Ishikawa (cell line): ENCODE results near the gene HHIP.

ENCODE experiments used
- CEBPB ChIP-seq: IDR thresholded peaks from 2 replicates; pipeline ENCODE4 v1.6.1; 2012
- CREB1 ChIP-seq: IDR thresholded peaks from 2 replicates; pipeline ENCODE4 v1.6.1; 2012; ENCODE audit warnings: low read depth
- EP300 ChIP-seq: IDR thresholded peaks from 2 replicates; pipeline ENCODE4 v1.6.1; 2012; ENCODE audit warnings: borderline replicate concordance
- FOXM1 ChIP-seq: IDR thresholded peaks from 2 replicates; pipeline ENCODE4 v1.6.1; 2012; ENCODE audit warnings: low read depth, borderline replicate concordance
- MAX ChIP-seq: IDR thresholded peaks from 2 replicates; pipeline ENCODE4 v1.6.1; 2012
- NFIC ChIP-seq: IDR thresholded peaks from 2 replicates; pipeline ENCODE4 v1.6.1; 2012
- RAD21 ChIP-seq: IDR thresholded peaks from 2 replicates; pipeline ENCODE4 v1.6.1; 2012; ENCODE audit warnings: low read depth
- REST ChIP-seq: IDR thresholded peaks from 2 replicates; pipeline ENCODE4 v1.6.1; 2012; ENCODE audit warnings: low read depth, mild to moderate bottlenecking
- TAF1 ChIP-seq: IDR thresholded peaks from 2 replicates; pipeline ENCODE4 v1.6.1; 2012; ENCODE audit warnings: low read depth, mild to moderate bottlenecking
- TCF12 ChIP-seq: IDR thresholded peaks from 2 replicates; pipeline ENCODE4 v1.6.1; 2012; ENCODE audit warnings: low read depth

GRCh38 chr4:144739511-144740033 lies 93.6 kb downstream of the HHIP start:
- no peak for TF ChIP-seq MAX
- no peak for TF ChIP-seq FOXM1
- no peak for TF ChIP-seq RAD21
- TF ChIP-seq NFIC = no peak
- no peak for TF ChIP-seq CEBPB
- TF ChIP-seq CREB1 = no peak
- TF ChIP-seq EP300 = no peak
- no peak for TF ChIP-seq REST
- no peak for TF ChIP-seq TAF1
- no peak for TF ChIP-seq TCF12
